GM03348 (cell line): ENCODE measurements around the gene PPP4C.
"Not testable (repeated sequence)": the region's sequence is repeated elsewhere in the genome, so short reads cannot be mapped to it uniquely, and the experiment has no call there.

ENCODE experiments used
- DNase-seq: peaks from one replicate; pipeline ENCODE4 v3.0.0; 2012; ENCODE audit warnings: low spot score

The PPP4C gene

DNA sequence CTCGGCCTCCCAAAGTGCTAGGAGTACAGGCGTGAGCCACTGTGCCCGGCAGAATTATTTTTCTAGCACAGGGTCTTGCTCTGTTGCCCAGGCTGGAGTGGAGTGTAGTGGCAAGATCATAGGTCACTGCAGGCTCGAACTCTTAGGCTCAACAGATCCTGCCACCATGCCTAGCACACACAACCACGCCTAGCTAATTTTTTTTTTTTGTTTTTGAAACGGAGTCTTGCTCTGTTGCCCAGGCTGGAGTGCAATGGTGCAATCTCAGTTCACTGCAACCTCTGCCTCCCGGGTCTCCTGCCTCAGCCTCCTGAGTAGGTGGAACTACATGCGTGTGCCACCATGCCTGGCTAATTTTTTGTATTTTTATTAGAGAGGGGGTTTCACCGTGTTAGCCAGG lies 49.9 kb downstream of the PPP4C start:
- not testable (repeated sequence) for DNase-seq

DNA sequence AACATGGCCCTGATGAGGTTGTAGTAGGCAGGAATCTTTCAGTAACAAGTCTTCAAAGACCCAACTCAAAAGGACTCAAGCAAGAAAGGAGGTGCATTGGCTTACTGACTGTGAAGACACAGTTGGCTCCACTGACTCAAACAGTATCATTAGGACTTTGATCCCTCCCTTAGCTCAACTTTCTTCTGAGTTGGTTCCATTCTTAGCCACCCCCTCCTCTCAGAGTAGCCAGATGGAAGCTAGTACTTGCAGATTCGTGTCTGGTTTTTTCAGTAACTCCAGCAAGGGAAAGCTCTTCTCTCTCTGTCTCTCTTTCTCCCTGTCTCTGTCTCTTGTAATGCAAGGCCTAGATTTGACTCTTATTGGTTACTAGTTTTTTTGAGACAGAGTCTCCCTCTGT lies 52.2 kb downstream of the PPP4C start:
- no peak for DNase-seq

DNA sequence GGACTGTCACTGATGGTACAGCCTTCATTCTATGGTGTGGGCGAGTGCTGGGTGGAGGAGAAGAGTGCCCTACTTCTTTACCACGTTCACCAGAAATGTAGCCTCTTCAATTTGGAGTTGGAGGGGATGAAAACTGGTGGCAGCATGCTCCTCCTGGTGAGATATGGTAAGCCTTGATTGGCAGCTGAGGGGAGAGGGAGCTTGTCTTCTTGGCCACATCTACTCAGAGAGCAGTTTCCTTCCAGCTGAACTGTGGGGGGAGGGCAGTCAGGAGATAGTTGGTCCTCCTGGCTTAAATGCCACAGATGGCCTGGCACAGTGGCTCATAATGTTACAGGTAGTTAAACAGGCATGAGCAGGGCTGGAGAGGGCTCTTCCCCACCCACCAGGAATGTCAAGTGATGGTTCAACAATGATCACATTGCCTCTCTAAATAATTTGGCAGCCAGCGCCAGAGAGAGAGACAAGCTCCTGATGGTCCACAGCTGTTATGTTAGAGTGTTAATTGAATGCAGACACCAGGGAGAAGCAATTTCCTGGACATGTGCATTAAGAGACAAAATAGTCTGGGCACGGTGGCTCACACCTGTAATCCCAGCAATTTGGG lies 56.2 kb downstream of the PPP4C start:
- DNase-seq, result no peak

DNA sequence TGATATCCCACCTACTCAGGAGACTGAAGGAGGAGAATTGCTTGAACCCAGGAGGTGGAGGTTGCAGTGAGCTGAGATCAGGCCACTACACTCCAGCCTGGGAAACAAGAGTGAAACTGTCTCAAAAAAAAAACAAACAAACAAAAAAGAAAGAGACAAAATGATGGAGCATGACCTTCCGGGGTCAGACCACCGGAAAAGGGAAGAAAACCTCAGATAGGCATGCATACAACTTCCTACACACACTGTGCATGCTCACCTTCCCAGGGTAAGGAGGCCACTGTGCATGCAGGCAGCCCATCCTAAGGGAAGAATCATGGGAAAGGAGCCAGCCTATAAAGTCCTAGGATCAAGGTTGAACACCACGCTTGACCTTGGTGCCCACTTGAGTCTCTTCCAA lies 56.8 kb downstream of the PPP4C start:
- no peak for DNase-seq
